Fibroblast of lung (primary cell): ENCODE results near the gene RTP1. TPM values are rescaled to one million over a fixed set of nuclear protein-coding genes. Genes with fewer than 3 reads are reported as not detected.
A peak's percentile ranks its signal among the peaks of the same experiment; 100 is the strongest.

Source experiments
- DNase-seq, 2 donors: peaks; one replicate each; pipeline versions ENCODE4 v3.0.0 to v3.0.0-alpha.2; 2010; ENCODE audit warnings: low read depth in 2 of 2
- H2AFZ ChIP-seq: 2 replicates; pipeline ENCODE4 v1.5.1; 2012; ENCODE audit warnings: low read length, control low read depth, inconsistent platforms
- H3K27ac ChIP-seq: 2 replicates; pipeline ENCODE4 v1.5.1; 2011; ENCODE audit warnings: low read length, control low read depth; ENCODE audit not compliant: insufficient read depth
- H3K27me3 ChIP-seq: 2 replicates; pipeline ENCODE4 v1.5.1; 2011; ENCODE audit warnings: mild to moderate bottlenecking, low read length; ENCODE audit not compliant: control insufficient read depth, insufficient read depth
- H3K36me3 ChIP-seq: 2 replicates; pipeline ENCODE4 v1.5.1; 2011; ENCODE audit warnings: low read length; ENCODE audit not compliant: control insufficient read depth, insufficient read depth
- H3K4me1 ChIP-seq: 2 replicates; pipeline ENCODE4 v1.5.1; 2011; ENCODE audit warnings: low read length; ENCODE audit not compliant: control insufficient read depth, insufficient read depth; ENCODE audit errors: extremely low read depth
- H3K4me2 ChIP-seq: 2 replicates; pipeline ENCODE4 v1.5.1; 2011; ENCODE audit warnings: low read length, control low read depth; ENCODE audit not compliant: insufficient read depth; ENCODE audit errors: extremely low read depth
- H3K4me3 ChIP-seq, 4 experiments: fragments of 200-600 bp in 1 of 4; sonication (generic) in 1 of 4; replicated peaks in 1 of 4; 2 replicates each; pipeline ENCODE4 v1.5.1; 2011 to 2016; ENCODE audit warnings: low read length in 4 of 4, low read depth in 3 of 4, mild to moderate bottlenecking in 3 of 4, control low read depth in 2 of 4, inconsistent platforms in 1 of 4, mixed read lengths in 1 of 4; ENCODE audit not compliant: insufficient read depth in 1 of 4; ENCODE audit errors: control extremely low read depth in 1 of 4
- H3K79me2 ChIP-seq: 2 replicates; pipeline ENCODE4 v1.5.1; 2012; ENCODE audit warnings: mild to moderate bottlenecking, low read length, inconsistent platforms; ENCODE audit not compliant: control insufficient read depth, insufficient read depth
- H3K9ac ChIP-seq: 2 replicates; pipeline ENCODE4 v1.5.1; 2011; ENCODE audit warnings: mild to moderate bottlenecking, low read length, control low read depth; ENCODE audit not compliant: insufficient read depth
- H3K9me3 ChIP-seq: 2 replicates; pipeline ENCODE4 v1.5.1; 2012; ENCODE audit warnings: low read depth, low read length; ENCODE audit not compliant: control insufficient read depth, insufficient read depth
- H4K20me1 ChIP-seq: 2 replicates; pipeline ENCODE4 v1.5.1; 2011; ENCODE audit warnings: low read length; ENCODE audit not compliant: control insufficient read depth, insufficient read depth; ENCODE audit errors: extremely low read depth
- EZH2 ChIP-seq: IDR thresholded peaks from 2 replicates; pipeline ENCODE4 v1.5.1; 2012; ENCODE audit warnings: low read length, control low read depth, mild to moderate bottlenecking; ENCODE audit errors: missing control alignments
- polyA plus RNA-seq, 2 donors: library from polyadenylated mRNA; depleted of rRNA in 1 of 2; stranded (reverse) in 1 of 2; unstranded in 1 of 2; fragments of >200 nt; gene quantifications; 2 replicates each; pipeline ENCODE4 v1.2.1, GENCODE V29; 2011 to 2012; ENCODE audit warnings: missing spikeins in 1 of 2
- total RNA-seq: library from RNA; depleted of rRNA; stranded (reverse); fragments of >200 nt; gene quantifications from 2 replicates; pipeline ENCODE4 v1.2.1, GENCODE V29; 2014
- TF ChIP-seq, protein P1 (sequence below), 2 donors: IDR thresholded peaks in 1 of 2; conservative IDR thresholded peaks in 1 of 2; 1 replicate in 1 of 2; 2 replicates in 1 of 2; pipeline ENCODE4 v1.5.1; 2011 to 2012; ENCODE audit warnings: low read length in 2 of 2, control low read depth in 1 of 2, inconsistent platforms in 1 of 2, low read depth in 1 of 2, mild to moderate bottlenecking in 1 of 2

RTP1 gene
- total and polyA plus RNA-seq, 2 donors (not counting 1 experiment from before 2014, with no cell fraction given), result under 0.01 TPM; not detected in 1

GRCh38 chr3:187205683-187206082 is 8.4 kb downstream of the RTP1 start:
- H3K4me1 ChIP-seq, result no peaks in the 10 kb centered on the region
- no peaks in the 10 kb centered on the region for H3K79me2 ChIP-seq
- no peak overlapping the region for H3K9ac ChIP-seq
- no peak for TF ChIP-seq EZH2
- TF ChIP-seq, protein P1, sequence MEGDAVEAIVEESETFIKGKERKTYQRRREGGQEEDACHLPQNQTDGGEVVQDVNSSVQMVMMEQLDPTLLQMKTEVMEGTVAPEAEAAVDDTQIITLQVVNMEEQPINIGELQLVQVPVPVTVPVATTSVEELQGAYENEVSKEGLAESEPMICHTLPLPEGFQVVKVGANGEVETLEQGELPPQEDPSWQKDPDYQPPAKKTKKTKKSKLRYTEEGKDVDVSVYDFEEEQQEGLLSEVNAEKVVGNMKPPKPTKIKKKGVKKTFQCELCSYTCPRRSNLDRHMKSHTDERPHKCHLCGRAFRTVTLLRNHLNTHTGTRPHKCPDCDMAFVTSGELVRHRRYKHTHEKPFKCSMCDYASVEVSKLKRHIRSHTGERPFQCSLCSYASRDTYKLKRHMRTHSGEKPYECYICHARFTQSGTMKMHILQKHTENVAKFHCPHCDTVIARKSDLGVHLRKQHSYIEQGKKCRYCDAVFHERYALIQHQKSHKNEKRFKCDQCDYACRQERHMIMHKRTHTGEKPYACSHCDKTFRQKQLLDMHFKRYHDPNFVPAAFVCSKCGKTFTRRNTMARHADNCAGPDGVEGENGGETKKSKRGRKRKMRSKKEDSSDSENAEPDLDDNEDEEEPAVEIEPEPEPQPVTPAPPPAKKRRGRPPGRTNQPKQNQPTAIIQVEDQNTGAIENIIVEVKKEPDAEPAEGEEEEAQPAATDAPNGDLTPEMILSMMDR (conservative IDR thresholded peaks at IDR 0.05 in 1 of 2, IDR thresholded peaks at IDR 0.05 in 1 of 2; ENCODE audit: low read depth in 1 of 2, low read length in 2 of 2), result no peak
- H2AFZ ChIP-seq, result no peak overlapping the region
- no peak overlapping the region for H3K4me3 ChIP-seq
- no peaks in the 10 kb centered on the region for H3K36me3 ChIP-seq
- no peak for DNase-seq
- no peaks in the 10 kb centered on the region for H4K20me1 ChIP-seq
- H3K9me3 ChIP-seq, result no peaks in the 10 kb centered on the region
- H3K27me3 ChIP-seq, result peaks cover 6% of the 10 kb centered on the region
- H3K27ac ChIP-seq, result no peak overlapping the region
- no peak overlapping the region for H3K4me2 ChIP-seq

DNA sequence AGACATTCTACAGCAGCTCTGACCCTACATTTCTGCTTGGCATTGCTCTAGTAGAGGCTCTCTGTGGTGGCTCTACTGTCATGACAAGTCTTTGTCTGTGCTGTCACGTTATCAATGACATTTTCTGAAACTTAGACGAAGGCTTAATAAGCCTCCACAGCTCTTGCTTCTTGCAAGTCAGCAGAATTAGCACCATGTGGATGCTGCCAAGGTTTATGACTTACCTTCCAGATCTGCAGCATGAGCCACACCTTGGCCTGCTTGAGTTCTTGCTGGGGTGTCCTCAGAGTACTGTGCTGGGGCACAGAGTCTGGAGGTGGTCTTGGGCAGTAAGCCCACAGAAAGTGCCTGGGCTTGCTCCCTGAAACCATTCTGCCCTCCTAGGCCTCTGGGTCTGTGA is 9.8 kb downstream of the RTP1 start:
- no peaks in the 10 kb centered on the region for H3K4me1 ChIP-seq
- H3K9ac ChIP-seq, result no peak overlapping the region
- no peak overlapping the region for H2AFZ ChIP-seq
- no peaks in the 10 kb centered on the region for H3K36me3 ChIP-seq
- H4K20me1 ChIP-seq, result no peaks in the 10 kb centered on the region
- H3K27ac ChIP-seq, result no peak overlapping the region
- TF ChIP-seq EZH2, result no peak
- TF ChIP-seq, protein P1 (conservative IDR thresholded peaks at IDR 0.05 in 1 of 2, IDR thresholded peaks at IDR 0.05 in 1 of 2; ENCODE audit: low read depth in 1 of 2, low read length in 2 of 2), result no peak
- H3K4me3 ChIP-seq, result no peak overlapping the region
- DNase-seq, result no peak
- no peak overlapping the region for H3K4me2 ChIP-seq
- peaks cover 6% of the 10 kb centered on the region for H3K27me3 ChIP-seq
- H3K9me3 ChIP-seq, result no peaks in the 10 kb centered on the region
- no peaks in the 10 kb centered on the region for H3K79me2 ChIP-seq

DNA sequence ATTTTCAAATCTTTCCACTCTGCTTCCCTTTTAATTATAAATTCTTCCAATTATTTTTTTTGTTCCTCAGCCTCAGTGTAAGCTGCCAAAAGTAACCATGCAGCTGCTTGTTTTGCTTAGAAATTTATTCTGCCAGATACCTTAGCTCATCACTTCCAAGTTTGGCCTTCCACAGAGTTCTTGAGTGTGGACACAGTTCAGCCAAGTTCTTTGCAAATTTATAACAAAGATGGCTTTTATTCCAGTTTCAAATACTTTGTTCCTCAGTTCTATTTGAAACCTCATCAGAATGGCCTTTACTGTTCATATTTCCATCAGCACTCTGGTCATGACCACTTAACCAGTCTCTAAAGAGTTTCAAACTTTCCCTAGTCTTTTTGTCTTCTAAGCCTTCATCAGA is 10.3 kb downstream of the RTP1 start:
- TF ChIP-seq, protein P1 (conservative IDR thresholded peaks at IDR 0.05 in 1 of 2, IDR thresholded peaks at IDR 0.05 in 1 of 2; ENCODE audit: low read depth in 1 of 2, low read length in 2 of 2), result no peak
- no peak for TF ChIP-seq EZH2
- H3K9me3 ChIP-seq, result no peaks in the 10 kb centered on the region
- no peak overlapping the region for H2AFZ ChIP-seq
- no peaks in the 10 kb centered on the region for H3K36me3 ChIP-seq
- H3K9ac ChIP-seq, result no peak overlapping the region
- H3K79me2 ChIP-seq, result no peaks in the 10 kb centered on the region
- H3K4me1 ChIP-seq, result no peaks in the 10 kb centered on the region
- peaks cover 6% of the 10 kb centered on the region for H3K27me3 ChIP-seq
- DNase-seq, result peak in 1 of 2 donors; percentile 43
- H3K27ac ChIP-seq, result no peak overlapping the region
- H3K4me2 ChIP-seq, result no peak overlapping the region
- H3K4me3 ChIP-seq, result no peak overlapping the region
- no peaks in the 10 kb centered on the region for H4K20me1 ChIP-seq
